Breast epithelium (tissue), 4 donors: ENCODE measurements around the gene RNLS. TPM values are rescaled to one million over a fixed set of nuclear protein-coding genes. Genes with fewer than 3 reads are reported as not detected.

Source experiments
- DNase-seq, 2 donors: peaks; one replicate each; pipeline ENCODE4 v3.0.0-alpha.2; 2019; ENCODE audit warnings: low spot score in 2 of 2
- H3K27ac ChIP-seq, 2 donors: fragments of 200-600 bp; sonication (generic) in 1 of 2; one replicate each; pipeline ENCODE4 v1.5.1; 2016 to 2019; ENCODE audit warnings: mild to moderate bottlenecking in 1 of 2
- H3K27me3 ChIP-seq, 2 donors: fragments of 200-600 bp; sonication (generic) in 1 of 2; one replicate each; pipeline versions ENCODE4 v1.5.1 to v1.6.0; 2017 to 2019; ENCODE audit warnings: control low read depth in 1 of 2, mild to moderate bottlenecking in 1 of 2
- H3K36me3 ChIP-seq: fragments of 200-600 bp; one replicate; pipeline ENCODE4 v1.5.1; 2019
- H3K4me1 ChIP-seq, 2 donors: fragments of 200-600 bp; sonication (generic); one replicate each; pipeline ENCODE4 v1.5.1; 2016 to 2019; ENCODE audit warnings: control low read depth in 1 of 2
- H3K4me3 ChIP-seq, 3 donors: fragments of 200-600 bp; sonication (generic); 1 replicate in 2 of 3; 2 replicates in 1 of 3; pipeline ENCODE4 v1.5.1; 2016 to 2019; ENCODE audit warnings: mild to moderate bottlenecking in 3 of 3, moderate library complexity in 2 of 3
- H3K9me3 ChIP-seq, 2 donors: fragments of 200-600 bp; sonication (generic) in 1 of 2; one replicate each; pipeline ENCODE4 v1.5.1; 2016 to 2019; ENCODE audit warnings: control low read depth in 1 of 2
- CTCF ChIP-seq, 3 donors: fragments of 450-650 bp; IDR thresholded peaks; one replicate each; pipeline ENCODE4 v1.5.1; 2016 to 2017; ENCODE audit warnings: antibody characterized with exemption in 3 of 3, mild to moderate bottlenecking in 3 of 3, moderate library complexity in 3 of 3
- POLR2A ChIP-seq: fragments of 450-650 bp; IDR thresholded peaks from one replicate; pipeline ENCODE4 v1.6.1; 2016; ENCODE audit warnings: antibody characterized with exemption, mild to moderate bottlenecking, moderate library complexity
- POLR2AphosphoS5 ChIP-seq, 3 donors: sonication (generic); formaldehyde crosslinking; IDR thresholded peaks; one replicate each; pipeline ENCODE4 v1.6.1; 2017; ENCODE audit warnings: antibody characterized with exemption in 3 of 3
- intact Hi-C: fragments of 100-400 bp; cut with DNase I; formaldehyde crosslinking; loops from one replicate; pipeline ENCODE4 v1.15.1; 2023; ENCODE audit warnings: low total_unique reads
- total RNA-seq, 3 donors: library from RNA; depleted of rRNA; stranded (reverse); fragments of >200 nt; gene quantifications; one replicate each; pipeline ENCODE4 v1.1.0, GENCODE V29; 2016

Gene RNLS
- total RNA-seq, 3 donors from 2014 or later, result 27.9 to 32.1 (median 29.1) TPM

GRCh38 chr10:88347597-88348304 lies 235.4 kb downstream of the RNLS start:
- intact Hi-C loops, result no loop called here
- H3K9me3 ChIP-seq, result no peaks in the 10 kb centered on the region
- TF ChIP-seq POLR2AphosphoS5 (IDR thresholded peaks at IDR 0.05) (no peak), POLR2A (no peak), CTCF (IDR thresholded peaks at IDR 0.05) (no peak)
- no peaks in the 10 kb centered on the region for H3K27me3 ChIP-seq
- H3K4me1 ChIP-seq, result no peaks in the 10 kb centered on the region
- DNase-seq, result no peak
- H3K27ac ChIP-seq, result no peak overlapping the region
- H3K36me3 ChIP-seq, result no peaks in the 10 kb centered on the region
- no peak overlapping the region for H3K4me3 ChIP-seq

GRCh38 chr10:88347022-88347421 lies 236.1 kb downstream of the RNLS start:
- no peaks in the 10 kb centered on the region for H3K9me3 ChIP-seq
- no peaks in the 10 kb centered on the region for H3K27me3 ChIP-seq
- no peak for TF ChIP-seq POLR2A
- no peak for TF ChIP-seq CTCF (IDR thresholded peaks at IDR 0.05)
- TF ChIP-seq POLR2AphosphoS5 (IDR thresholded peaks at IDR 0.05), result no peak
- DNase-seq, result no peak
- H3K27ac ChIP-seq, result no peak overlapping the region
- H3K36me3 ChIP-seq, result no peaks in the 10 kb centered on the region
- no peak overlapping the region for H3K4me3 ChIP-seq
- intact Hi-C loops, result no loop called here
- H3K4me1 ChIP-seq, result no peaks in the 10 kb centered on the region

GRCh38 chr10:88346144-88346977 lies 236.8 kb downstream of the RNLS start:
- no peak for DNase-seq
- H3K27me3 ChIP-seq, result no peaks in the 10 kb centered on the region
- TF ChIP-seq POLR2AphosphoS5 (IDR thresholded peaks at IDR 0.05) (no peak), CTCF (IDR thresholded peaks at IDR 0.05) (no peak), POLR2A (no peak)
- no peaks in the 10 kb centered on the region for H3K9me3 ChIP-seq
- H3K4me1 ChIP-seq, result no peaks in the 10 kb centered on the region
- intact Hi-C loops, result no loop called here
- H3K36me3 ChIP-seq, result no peaks in the 10 kb centered on the region
- no peak overlapping the region for H3K4me3 ChIP-seq
- H3K27ac ChIP-seq, result no peak overlapping the region

GRCh38 chr10:88343761-88344484 lies 239.2 kb downstream of the RNLS start:
- intact Hi-C loops, result no loop called here
- no peak for DNase-seq

More at GRCh38 chr10:88343761-88344484, 239.2 kb downstream of the RNLS start:
- Histone ChIP-seq H3K27ac (no peak overlapping the region), H3K4me3 (no peak overlapping the region), H3K4me1 (no peaks in the 10 kb centered on the region), H3K9me3 (no peaks in the 10 kb centered on the region), H3K27me3 (no peaks in the 10 kb centered on the region), H3K36me3 (no peaks in the 10 kb centered on the region)
- TF ChIP-seq CTCF (IDR thresholded peaks at IDR 0.05), result no peak
